DND-41 (cell line): ENCODE results near the gene OR5K2.

Experiments
- ATAC-seq: fragments of 200-7000 bp; cut with Tn5 transposase; 3 replicates; pipeline ENCODE4 v1.9.1; 2021; ENCODE audit warnings: low read depth; ENCODE audit not compliant: insufficient read depth
- DNase-seq: peaks from one replicate; pipeline ENCODE4 v3.0.0-alpha.2; 2020
- H2AFZ ChIP-seq: 2 replicates; pipeline ENCODE4 v1.6.0; 2012; ENCODE audit warnings: low read depth, low read length
- H3K27ac ChIP-seq: 2 replicates; pipeline ENCODE4 v1.5.1; 2012; ENCODE audit warnings: low read length, inconsistent platforms
- H3K27me3 ChIP-seq: fragments of 200-600 bp; sonication (generic); 2 replicates; pipeline ENCODE4 v1.6.0; 2012; ENCODE audit warnings: low read length, mild to moderate bottlenecking, inconsistent platforms; ENCODE audit not compliant: insufficient read depth, poor library complexity
- H3K36me3 ChIP-seq: 2 replicates; pipeline ENCODE4 v1.5.1; 2012; ENCODE audit warnings: low read length, inconsistent platforms; ENCODE audit not compliant: insufficient read depth
- H3K4me1 ChIP-seq: 2 replicates; pipeline ENCODE4 v1.5.1; 2012; ENCODE audit warnings: mild to moderate bottlenecking, low read length; ENCODE audit not compliant: insufficient read depth
- H3K4me2 ChIP-seq: 2 replicates; pipeline ENCODE4 v1.6.0; 2012; ENCODE audit warnings: mild to moderate bottlenecking, moderate library complexity, low read length, inconsistent platforms; ENCODE audit not compliant: insufficient read depth
- H3K4me3 ChIP-seq, 2 experiments: fragments of 200-600 bp in 1 of 2; shearing (Covaris generic) in 1 of 2; 2 replicates each; pipeline ENCODE4 v1.5.1; 2012 to 2016; ENCODE audit warnings: inconsistent platforms in 2 of 2, low read length in 2 of 2, mild to moderate bottlenecking in 2 of 2, low read depth in 1 of 2, moderate library complexity in 1 of 2
- H3K79me2 ChIP-seq: 2 replicates; pipeline ENCODE4 v1.6.0; 2012; ENCODE audit warnings: low read length, inconsistent platforms; ENCODE audit not compliant: insufficient read depth
- H3K9ac ChIP-seq: 2 replicates; pipeline ENCODE4 v1.6.0; 2012; ENCODE audit warnings: low read depth, mild to moderate bottlenecking, inconsistent platforms, low read length, moderate library complexity
- H3K9me3 ChIP-seq: 2 replicates; pipeline ENCODE4 v1.5.1; 2012; ENCODE audit warnings: low read length, moderate library complexity, mild to moderate bottlenecking, inconsistent platforms; ENCODE audit not compliant: insufficient read depth, severe bottlenecking
- H4K20me1 ChIP-seq: 2 replicates; pipeline ENCODE4 v1.6.0; 2012; ENCODE audit warnings: low read length; ENCODE audit not compliant: insufficient read depth
- EZH2 ChIP-seq: IDR thresholded peaks from 3 replicates; pipeline ENCODE4 v1.6.1; 2012; ENCODE audit warnings: borderline replicate concordance, low read depth, mild to moderate bottlenecking, moderate library complexity, low read length, inconsistent platforms; ENCODE audit not compliant: severe bottlenecking
- TF ChIP-seq, protein P1 (sequence below): IDR thresholded peaks from 2 replicates; pipeline ENCODE4 v1.5.1; 2012; ENCODE audit warnings: borderline replicate concordance, low read length, moderate library complexity, mild to moderate bottlenecking; ENCODE audit not compliant: poor library complexity, severe bottlenecking; ENCODE audit errors: extremely low read depth

OR5K2 gene

DNA sequence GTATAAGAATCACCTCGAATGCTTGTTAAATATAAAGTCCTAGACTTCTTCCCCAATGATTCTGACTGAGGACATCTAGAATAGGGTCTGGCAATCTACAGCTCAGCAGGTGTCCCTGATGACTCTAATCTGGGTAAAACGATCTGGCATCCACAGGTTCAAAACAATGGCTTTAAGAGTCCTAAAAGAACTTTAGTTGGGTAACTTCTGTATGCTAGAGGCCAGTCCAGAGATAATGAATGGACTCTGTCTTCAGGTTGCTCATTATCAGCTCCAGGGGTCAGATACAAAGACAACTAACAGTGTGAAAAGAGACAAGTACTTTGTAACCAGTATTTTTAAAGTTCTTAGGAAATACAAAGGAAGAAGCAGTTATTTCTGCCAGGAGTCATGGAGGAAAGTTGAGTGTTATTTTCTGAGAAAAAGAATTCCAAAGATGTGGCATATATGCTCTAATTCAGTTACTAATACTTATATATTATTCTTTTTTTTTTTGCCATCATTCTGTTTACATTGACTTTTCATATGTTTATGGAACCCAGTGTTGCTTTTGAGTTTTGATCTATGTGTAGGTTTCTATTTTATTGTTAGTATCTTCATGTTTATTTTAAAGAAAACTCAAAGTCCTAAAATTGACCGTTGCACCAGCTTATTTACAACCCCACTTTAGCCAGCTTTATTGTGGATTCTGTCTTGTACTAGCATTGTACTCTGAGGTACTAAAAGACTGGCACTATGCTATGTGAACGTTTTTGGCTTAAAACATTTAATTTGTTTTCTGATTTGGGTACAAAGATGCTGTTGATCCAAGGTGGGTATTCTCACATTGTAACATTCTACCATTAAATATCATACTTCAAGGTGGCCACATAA, 31.2 kb downstream of the OR5K2 start:
- no peak overlapping the region for H3K9ac ChIP-seq
- H4K20me1 ChIP-seq: no peaks in the 10 kb centered on the region
- H3K79me2 ChIP-seq: no peaks in the 10 kb centered on the region
- H3K27me3 ChIP-seq: peaks cover 6% of the 10 kb centered on the region
- no peaks in the 10 kb centered on the region for H3K4me1 ChIP-seq
- H3K27ac ChIP-seq: no peak overlapping the region
- no peaks in the 10 kb centered on the region for H3K9me3 ChIP-seq
- TF ChIP-seq, protein P1, sequence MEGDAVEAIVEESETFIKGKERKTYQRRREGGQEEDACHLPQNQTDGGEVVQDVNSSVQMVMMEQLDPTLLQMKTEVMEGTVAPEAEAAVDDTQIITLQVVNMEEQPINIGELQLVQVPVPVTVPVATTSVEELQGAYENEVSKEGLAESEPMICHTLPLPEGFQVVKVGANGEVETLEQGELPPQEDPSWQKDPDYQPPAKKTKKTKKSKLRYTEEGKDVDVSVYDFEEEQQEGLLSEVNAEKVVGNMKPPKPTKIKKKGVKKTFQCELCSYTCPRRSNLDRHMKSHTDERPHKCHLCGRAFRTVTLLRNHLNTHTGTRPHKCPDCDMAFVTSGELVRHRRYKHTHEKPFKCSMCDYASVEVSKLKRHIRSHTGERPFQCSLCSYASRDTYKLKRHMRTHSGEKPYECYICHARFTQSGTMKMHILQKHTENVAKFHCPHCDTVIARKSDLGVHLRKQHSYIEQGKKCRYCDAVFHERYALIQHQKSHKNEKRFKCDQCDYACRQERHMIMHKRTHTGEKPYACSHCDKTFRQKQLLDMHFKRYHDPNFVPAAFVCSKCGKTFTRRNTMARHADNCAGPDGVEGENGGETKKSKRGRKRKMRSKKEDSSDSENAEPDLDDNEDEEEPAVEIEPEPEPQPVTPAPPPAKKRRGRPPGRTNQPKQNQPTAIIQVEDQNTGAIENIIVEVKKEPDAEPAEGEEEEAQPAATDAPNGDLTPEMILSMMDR: no peak
- TF ChIP-seq EZH2: no peak
- H3K36me3 ChIP-seq: no peaks in the 10 kb centered on the region
- DNase-seq (no peak), ATAC-seq (no peak)
- no peak overlapping the region for H3K4me3 ChIP-seq
- no peak overlapping the region for H3K4me2 ChIP-seq
- H2AFZ ChIP-seq: no peak overlapping the region

- Histone ChIP-seq H3K4me3 (no peak overlapping the region), H3K9ac (no peak overlapping the region), H3K36me3 (no peaks in the 10 kb centered on the region), H2AFZ (no peak overlapping the region), H3K79me2 (no peaks in the 10 kb centered on the region), H3K27ac (no peak overlapping the region), H3K4me1 (no peaks in the 10 kb centered on the region), H3K4me2 (no peak overlapping the region), H3K27me3 (peaks cover 6% of the 10 kb centered on the region), H4K20me1 (no peaks in the 10 kb centered on the region), H3K9me3 (no peaks in the 10 kb centered on the region)
- no peak for ATAC-seq
- no peak for DNase-seq
- TF ChIP-seq, protein P1: no peak
- no peak for TF ChIP-seq EZH2
Measured at GRCh38 chr3:98529856-98530459, 32.5 kb downstream of the OR5K2 start.

DNA sequence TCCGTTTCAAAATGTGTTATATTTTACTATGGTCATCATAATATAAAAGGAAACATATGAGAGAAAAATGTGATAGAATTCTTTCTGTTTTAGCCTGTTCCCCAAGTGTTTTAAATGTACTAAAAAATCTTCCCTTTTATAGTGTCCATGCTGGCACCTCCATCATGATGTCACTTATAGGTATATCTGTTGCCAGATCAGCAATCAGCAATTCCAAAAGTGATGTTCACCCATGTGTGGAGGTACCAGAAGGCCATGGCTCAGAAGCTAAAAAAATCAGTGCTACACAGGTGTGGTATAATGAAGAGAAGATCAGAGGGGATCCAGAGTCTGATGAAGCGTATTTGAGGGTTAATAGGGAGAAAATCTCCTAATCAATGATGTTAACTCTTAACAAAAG, 33.2 kb downstream of the OR5K2 start:
- ATAC-seq: no peak
- TF ChIP-seq, protein P1: no peak
- no peak for TF ChIP-seq EZH2
- no peak overlapping the region for H3K4me3 ChIP-seq
- no peak overlapping the region for H3K4me2 ChIP-seq
- no peaks in the 10 kb centered on the region for H4K20me1 ChIP-seq
- H3K27me3 ChIP-seq: peaks cover 6% of the 10 kb centered on the region
- H3K36me3 ChIP-seq: no peaks in the 10 kb centered on the region
- H3K9ac ChIP-seq: no peak overlapping the region
- no peaks in the 10 kb centered on the region for H3K9me3 ChIP-seq
- no peak for DNase-seq
- no peak overlapping the region for H2AFZ ChIP-seq
- no peaks in the 10 kb centered on the region for H3K4me1 ChIP-seq
- no peak overlapping the region for H3K27ac ChIP-seq
- H3K79me2 ChIP-seq: no peaks in the 10 kb centered on the region
